ENCODE measurements around the gene ANKRD44.

ANKRD44 gene

DNA sequence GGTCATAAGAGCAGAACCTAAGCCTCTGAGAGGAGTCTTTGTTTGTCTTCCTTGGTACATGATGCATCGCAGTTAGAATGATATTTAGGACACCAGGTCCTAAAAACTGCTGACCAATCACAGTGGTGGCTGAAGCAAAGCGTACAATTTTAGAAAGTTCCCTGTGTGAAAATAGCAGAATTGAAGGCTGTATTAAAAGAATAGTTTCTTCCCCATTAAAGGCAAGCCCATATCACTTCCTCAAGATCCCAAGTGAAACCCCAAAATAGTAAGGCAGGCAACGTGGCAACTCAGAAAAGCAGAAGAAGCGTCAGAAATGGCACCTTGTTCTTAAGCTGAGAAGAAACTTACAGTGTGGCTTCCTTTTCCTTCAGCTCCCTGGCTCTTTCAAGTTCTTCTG, 229.3 kb downstream of the ANKRD44 start:
- no peaks in the 10 kb centered on the region for H3K27me3 Mint-ChIP-seq (ENCODE audit: low read depth)
- no peaks in the 10 kb centered on the region for H3K4me1 Mint-ChIP-seq (ENCODE audit: low read depth)
- no peak overlapping the region for H3K4me3 Mint-ChIP-seq
- peaks cover 9% of the 10 kb centered on the region for H3K9me3 Mint-ChIP-seq
- H3K27ac Mint-ChIP-seq = no peak overlapping the region
- H3K36me3 Mint-ChIP-seq (ENCODE audit: low read depth) = peaks cover 71% of the 10 kb centered on the region

DNA sequence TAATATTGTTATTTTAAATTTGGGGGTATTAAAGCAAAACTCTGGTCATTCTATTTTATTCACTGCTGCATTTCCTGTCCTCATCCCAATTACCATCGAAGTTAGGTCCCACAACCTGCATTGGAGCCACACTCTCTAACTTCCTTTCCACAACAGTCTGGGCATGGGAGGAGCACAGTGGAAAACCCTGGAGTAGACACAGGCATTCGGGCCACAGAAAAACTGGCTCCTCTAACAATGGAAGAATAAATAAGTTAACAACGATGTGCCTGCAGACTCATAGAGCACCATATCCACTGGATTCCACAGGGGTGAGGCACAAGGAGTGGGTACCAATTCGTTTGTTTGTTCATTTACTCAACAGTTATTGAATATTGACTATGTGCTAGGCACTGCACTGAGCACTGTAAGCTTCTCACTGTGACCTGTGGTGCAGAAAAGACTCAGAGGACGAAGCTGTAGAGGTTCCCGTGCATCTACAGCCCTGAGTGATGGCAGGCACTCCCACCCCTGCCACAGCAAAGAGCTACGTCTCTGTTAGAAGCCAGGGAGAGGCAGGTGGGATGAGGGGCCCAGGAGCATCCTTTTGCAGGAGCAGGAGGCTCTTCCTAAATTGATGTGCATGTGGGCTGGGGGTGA, 229.9 kb downstream of the ANKRD44 start:
- Mint-ChIP-seq H3K27me3 (ENCODE audit: low read depth) (no peaks in the 10 kb centered on the region), H3K36me3 (ENCODE audit: low read depth) (peaks cover 74% of the 10 kb centered on the region), H3K4me3 (no peak overlapping the region), H3K4me1 (ENCODE audit: low read depth) (no peaks in the 10 kb centered on the region), H3K9me3 (peaks cover 9% of the 10 kb centered on the region), H3K27ac (no peak overlapping the region)

DNA sequence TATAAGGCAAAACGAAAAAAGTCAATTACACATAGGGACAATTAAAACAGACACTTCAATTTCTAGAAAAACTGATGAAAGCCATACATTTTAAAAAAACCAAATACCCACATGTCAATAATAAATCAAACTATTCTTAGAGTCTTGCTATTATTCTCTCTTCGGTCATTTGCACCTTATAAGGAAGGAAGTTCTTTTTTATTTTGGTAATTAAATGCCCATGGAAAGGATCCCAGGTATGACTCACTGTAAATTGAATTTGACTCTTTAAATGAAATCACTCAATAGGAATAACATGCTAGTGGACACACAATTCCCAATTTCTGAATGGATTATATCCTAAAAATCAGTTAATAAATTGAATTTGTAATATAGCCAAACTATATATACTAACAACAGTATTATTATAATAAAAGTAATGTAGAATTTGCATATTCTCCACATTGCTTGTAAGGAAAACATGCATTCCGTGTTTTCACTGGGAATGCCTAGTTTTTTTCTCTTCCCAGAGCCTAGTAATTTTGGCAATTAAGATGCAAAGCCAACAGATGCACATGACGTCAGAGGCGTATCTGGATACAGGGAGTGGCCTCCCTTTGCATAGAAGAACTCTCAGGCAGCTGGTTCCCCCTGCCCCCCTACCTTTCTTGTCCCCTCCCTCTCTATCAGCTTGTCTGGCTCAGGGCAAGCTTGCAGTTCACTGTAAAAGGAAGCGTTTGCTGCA, 230.6 kb downstream of the ANKRD44 start:
- peaks cover 9% of the 10 kb centered on the region for H3K9me3 Mint-ChIP-seq
- no peaks in the 10 kb centered on the region for H3K27me3 Mint-ChIP-seq (ENCODE audit: low read depth)
- no peak overlapping the region for H3K4me3 Mint-ChIP-seq
- peaks cover 70% of the 10 kb centered on the region for H3K36me3 Mint-ChIP-seq (ENCODE audit: low read depth)
- no peaks in the 10 kb centered on the region for H3K4me1 Mint-ChIP-seq (ENCODE audit: low read depth)
- H3K27ac Mint-ChIP-seq = no peak overlapping the region

DNA sequence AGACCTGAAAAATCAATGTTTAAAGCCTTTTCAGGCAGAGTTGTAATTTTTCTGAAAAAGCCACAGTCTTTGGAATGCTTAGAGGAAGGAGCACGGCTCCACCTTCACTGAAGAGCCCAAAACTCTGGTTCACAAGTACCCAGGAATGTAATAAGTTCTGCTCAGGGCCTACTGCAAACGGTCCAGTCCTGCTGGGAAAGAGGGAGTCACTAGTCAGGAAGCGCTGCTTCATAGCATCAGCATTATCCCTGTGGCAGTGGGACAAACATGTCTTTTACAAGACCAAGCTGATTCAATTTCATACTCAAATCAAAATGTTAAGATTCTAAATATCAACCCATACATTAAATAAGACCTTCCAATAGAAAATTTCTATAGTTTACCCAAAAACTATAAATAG, 231.2 kb downstream of the ANKRD44 start:
- peaks cover 73% of the 10 kb centered on the region for H3K36me3 Mint-ChIP-seq (ENCODE audit: low read depth)
- H3K4me1 Mint-ChIP-seq (ENCODE audit: low read depth) = no peaks in the 10 kb centered on the region
- H3K27ac Mint-ChIP-seq = no peak overlapping the region
- no peaks in the 10 kb centered on the region for H3K27me3 Mint-ChIP-seq (ENCODE audit: low read depth)
- no peak overlapping the region for H3K4me3 Mint-ChIP-seq
- H3K9me3 Mint-ChIP-seq = peaks cover 9% of the 10 kb centered on the region

DNA sequence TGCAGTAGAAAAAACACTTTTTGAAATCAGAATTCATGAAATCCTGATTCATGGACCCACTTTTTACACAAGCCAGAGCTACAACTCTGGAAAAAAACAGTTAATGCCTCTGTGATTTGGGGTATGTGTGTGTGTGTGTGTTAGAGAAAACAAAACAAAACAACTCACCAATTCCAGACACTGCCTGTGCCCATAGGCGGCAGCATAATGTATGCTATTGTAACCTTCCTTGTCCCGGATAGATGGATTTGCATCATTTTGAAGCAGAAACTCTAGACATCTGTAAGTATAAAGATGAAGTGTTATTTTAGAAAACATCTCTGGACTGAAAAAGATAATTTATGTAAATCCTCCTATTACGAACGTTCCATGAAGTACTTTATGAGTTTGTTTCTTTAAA, 232.0 kb downstream of the ANKRD44 start:
- H3K4me1 Mint-ChIP-seq (ENCODE audit: low read depth) = peaks cover 2% of the 10 kb centered on the region
- no peak overlapping the region for H3K4me3 Mint-ChIP-seq
- no peaks in the 10 kb centered on the region for H3K27me3 Mint-ChIP-seq (ENCODE audit: low read depth)
- peaks cover 74% of the 10 kb centered on the region for H3K36me3 Mint-ChIP-seq (ENCODE audit: low read depth)
- peaks cover 9% of the 10 kb centered on the region for H3K9me3 Mint-ChIP-seq
- H3K27ac Mint-ChIP-seq = no peak overlapping the region

DNA sequence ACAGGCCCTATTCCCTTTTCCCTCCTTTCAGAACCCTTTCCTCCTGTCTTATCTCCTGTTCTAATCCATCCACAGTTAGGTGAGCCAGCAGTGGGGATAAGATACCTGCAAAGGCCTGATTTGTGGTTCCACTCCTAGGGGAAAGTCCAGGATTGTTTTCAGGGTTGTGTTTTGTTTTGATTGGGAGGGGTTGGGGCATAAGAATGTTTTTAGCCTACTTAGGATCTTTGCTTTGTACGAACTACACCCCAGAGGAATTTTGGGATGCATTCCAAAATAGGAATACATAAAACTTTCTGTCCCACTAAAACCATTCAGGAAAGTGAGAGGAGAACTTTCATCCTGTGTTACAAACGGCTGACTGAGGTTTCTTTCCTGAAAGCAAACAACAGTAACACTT, 233.2 kb downstream of the ANKRD44 start:
- no peak overlapping the region for H3K27ac Mint-ChIP-seq
- H3K27me3 Mint-ChIP-seq (ENCODE audit: low read depth) = no peaks in the 10 kb centered on the region
- H3K36me3 Mint-ChIP-seq (ENCODE audit: low read depth) = peaks cover 73% of the 10 kb centered on the region
- H3K4me3 Mint-ChIP-seq = no peak overlapping the region
- peaks cover 5% of the 10 kb centered on the region for H3K4me1 Mint-ChIP-seq (ENCODE audit: low read depth)
- H3K9me3 Mint-ChIP-seq = peaks cover 9% of the 10 kb centered on the region

DNA sequence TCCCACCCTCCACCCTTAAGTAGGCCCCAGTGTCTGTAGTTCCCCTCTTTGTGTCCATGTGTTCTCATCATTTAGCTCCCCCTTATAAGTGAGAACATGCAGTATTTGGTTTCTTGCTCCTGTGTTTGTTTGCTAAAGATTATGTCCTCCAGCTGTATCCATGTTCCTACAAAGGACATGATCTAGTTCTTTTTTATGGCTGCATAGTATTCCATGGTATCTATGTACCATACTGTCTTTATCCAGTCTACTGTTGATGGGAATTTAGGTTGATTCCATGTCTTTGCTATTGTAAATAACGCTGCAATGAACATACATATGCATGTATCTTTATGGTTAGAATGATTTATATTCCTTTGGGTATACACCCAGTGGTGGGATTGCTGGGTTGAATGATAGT, 233.9 kb downstream of the ANKRD44 start:
- Mint-ChIP-seq H3K9me3 (peaks cover 9% of the 10 kb centered on the region), H3K36me3 (ENCODE audit: low read depth) (peaks cover 71% of the 10 kb centered on the region), H3K4me1 (ENCODE audit: low read depth) (peaks cover 10% of the 10 kb centered on the region), H3K27me3 (ENCODE audit: low read depth) (no peaks in the 10 kb centered on the region), H3K4me3 (no peak overlapping the region), H3K27ac (peak overlapping the region; percentile 47)

DNA sequence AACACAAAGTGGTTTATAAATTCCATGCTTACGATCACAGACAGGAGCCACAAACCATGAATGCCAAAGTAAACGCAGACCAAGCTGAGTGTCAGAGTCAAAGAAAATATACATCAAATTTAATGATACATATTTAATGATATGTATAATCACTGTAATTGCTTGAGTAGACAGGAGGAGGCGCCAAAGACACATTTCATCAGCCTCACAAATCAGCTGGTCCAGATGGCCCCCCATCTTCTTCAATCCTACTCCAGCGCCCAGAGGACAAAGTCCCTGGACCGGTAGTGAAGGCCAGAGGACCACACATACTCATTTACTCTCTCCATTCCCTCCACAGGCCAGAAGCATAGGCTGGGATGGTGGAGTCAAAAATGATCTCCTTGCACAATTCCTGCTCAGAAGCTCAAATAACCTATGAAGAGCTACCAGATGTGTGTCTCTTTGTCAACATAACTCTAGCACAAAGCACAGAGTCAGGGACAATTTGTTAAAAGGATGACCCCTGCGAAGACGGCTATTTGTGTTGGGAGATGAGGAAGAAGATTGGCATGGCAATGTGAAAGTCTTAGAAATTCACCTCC, 234.7 kb downstream of the ANKRD44 start:
- no peaks in the 10 kb centered on the region for H3K27me3 Mint-ChIP-seq (ENCODE audit: low read depth)
- H3K36me3 Mint-ChIP-seq (ENCODE audit: low read depth) = peaks cover 69% of the 10 kb centered on the region
- peaks cover 9% of the 10 kb centered on the region for H3K9me3 Mint-ChIP-seq
- H3K4me1 Mint-ChIP-seq (ENCODE audit: low read depth) = peaks cover 17% of the 10 kb centered on the region
- no peak overlapping the region for H3K4me3 Mint-ChIP-seq
- H3K27ac Mint-ChIP-seq = no peak overlapping the region

DNA sequence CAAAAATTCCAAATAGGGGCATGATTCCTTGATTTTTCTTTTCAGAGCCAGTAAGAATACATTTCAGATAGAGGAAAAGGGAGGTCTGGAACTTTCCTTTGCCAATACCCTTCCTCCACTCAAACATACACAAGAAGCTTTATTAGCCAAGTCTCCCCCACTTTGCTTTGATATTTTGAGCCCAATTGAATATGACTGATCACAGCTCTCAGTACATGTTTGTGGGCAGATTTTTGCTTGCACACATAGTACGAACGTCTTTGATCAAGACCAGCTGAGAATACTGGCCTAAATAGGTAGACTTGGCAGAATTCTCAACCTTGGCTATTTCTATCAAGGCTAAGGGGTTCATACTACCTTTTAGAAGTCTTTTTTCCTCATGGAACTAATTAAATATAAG, 235.3 kb downstream of the ANKRD44 start:
- Mint-ChIP-seq H3K27me3 (ENCODE audit: low read depth) (no peaks in the 10 kb centered on the region), H3K27ac (no peak overlapping the region), H3K4me1 (ENCODE audit: low read depth) (peaks cover 17% of the 10 kb centered on the region), H3K9me3 (peaks cover 9% of the 10 kb centered on the region), H3K4me3 (no peak overlapping the region), H3K36me3 (ENCODE audit: low read depth) (peaks cover 68% of the 10 kb centered on the region)

DNA sequence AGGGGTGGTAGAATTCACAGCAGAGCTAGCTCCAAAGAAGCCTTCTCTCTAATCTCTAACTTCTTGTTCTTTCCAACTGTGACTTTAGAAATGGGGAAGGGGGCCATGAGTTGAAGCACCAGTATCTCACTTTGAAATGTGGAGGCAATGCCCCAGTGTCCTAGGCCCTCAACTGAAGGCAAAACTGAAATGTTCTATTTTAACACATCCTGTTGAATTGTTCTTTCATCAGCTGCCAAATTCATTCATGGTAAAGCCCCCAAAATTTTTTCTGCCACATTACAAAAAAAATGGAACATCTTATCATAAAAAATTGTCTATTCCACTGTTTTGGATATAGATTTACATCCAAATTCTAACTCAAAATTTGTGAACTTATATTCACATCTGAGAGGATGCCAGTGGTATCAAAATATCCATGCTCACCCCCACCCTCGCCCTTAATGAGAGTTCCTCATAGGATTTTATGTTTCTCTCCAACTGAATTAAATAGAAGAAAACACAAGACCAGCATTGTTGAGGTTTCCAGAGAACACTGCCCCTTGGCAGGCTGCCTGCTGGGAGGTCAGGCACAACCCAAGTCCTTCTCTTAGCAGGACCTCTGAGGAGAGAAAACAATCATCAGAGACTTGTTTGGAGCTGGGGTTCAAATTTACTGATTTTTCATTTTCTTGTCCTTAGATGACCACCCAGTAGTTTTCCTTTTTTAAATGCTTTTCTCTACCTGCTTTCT, 236.7 kb downstream of the ANKRD44 start:
- Mint-ChIP-seq H3K9me3 (peaks cover 13% of the 10 kb centered on the region), H3K36me3 (ENCODE audit: low read depth) (peaks cover 79% of the 10 kb centered on the region), H3K27me3 (ENCODE audit: low read depth) (no peaks in the 10 kb centered on the region), H3K4me1 (ENCODE audit: low read depth) (peaks cover 17% of the 10 kb centered on the region), H3K4me3 (no peak overlapping the region), H3K27ac (peak overlapping the region; percentile 12)

DNA sequence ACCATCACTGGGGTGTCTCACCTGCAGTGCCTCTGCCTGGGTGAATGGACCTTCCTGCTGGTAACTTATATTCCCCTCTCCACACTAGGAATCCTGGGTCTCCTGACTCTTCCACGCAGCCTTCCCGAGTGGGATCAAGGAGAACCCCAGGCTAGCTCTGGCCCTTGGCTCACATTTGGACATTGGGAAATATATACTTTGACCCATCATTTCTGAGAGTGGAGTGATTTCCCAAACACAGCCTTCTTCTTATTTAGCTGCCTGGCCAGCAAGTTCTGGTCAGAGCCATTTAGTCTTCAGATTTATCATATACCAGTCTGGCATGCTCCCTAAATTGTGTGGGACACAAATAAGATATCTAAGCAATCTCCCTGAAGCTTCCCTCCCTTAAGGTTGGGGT, 237.3 kb downstream of the ANKRD44 start:
- no peak overlapping the region for H3K4me3 Mint-ChIP-seq
- H3K27me3 Mint-ChIP-seq (ENCODE audit: low read depth) = no peaks in the 10 kb centered on the region
- peaks cover 80% of the 10 kb centered on the region for H3K36me3 Mint-ChIP-seq (ENCODE audit: low read depth)
- H3K27ac Mint-ChIP-seq = peak overlapping the region; percentile 2
- H3K4me1 Mint-ChIP-seq (ENCODE audit: low read depth) = peaks cover 21% of the 10 kb centered on the region
- H3K9me3 Mint-ChIP-seq = peaks cover 13% of the 10 kb centered on the region

DNA sequence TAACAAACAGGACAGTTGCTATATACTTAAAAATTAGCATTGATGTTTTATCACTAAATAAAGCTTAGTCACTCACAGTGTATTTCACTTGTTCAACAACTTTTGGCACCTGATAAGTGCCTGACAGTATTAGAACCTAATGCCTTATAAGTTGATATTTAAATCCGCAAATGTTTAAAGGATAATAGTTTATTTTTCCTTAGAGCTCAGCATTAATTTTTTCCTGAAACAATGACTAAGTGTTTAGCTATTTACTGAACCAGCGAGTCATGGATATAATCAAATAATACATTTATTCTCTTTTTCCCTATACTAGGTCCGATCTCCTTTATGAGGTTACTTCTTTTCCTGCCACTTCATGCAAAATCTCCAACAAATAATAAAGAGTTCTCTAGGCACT, 238.0 kb downstream of the ANKRD44 start:
- Mint-ChIP-seq H3K27me3 (ENCODE audit: low read depth) (no peaks in the 10 kb centered on the region), H3K9me3 (peaks cover 13% of the 10 kb centered on the region), H3K27ac (no peak overlapping the region), H3K4me1 (ENCODE audit: low read depth) (peaks cover 21% of the 10 kb centered on the region), H3K36me3 (ENCODE audit: low read depth) (peaks cover 74% of the 10 kb centered on the region), H3K4me3 (no peak overlapping the region)

DNA sequence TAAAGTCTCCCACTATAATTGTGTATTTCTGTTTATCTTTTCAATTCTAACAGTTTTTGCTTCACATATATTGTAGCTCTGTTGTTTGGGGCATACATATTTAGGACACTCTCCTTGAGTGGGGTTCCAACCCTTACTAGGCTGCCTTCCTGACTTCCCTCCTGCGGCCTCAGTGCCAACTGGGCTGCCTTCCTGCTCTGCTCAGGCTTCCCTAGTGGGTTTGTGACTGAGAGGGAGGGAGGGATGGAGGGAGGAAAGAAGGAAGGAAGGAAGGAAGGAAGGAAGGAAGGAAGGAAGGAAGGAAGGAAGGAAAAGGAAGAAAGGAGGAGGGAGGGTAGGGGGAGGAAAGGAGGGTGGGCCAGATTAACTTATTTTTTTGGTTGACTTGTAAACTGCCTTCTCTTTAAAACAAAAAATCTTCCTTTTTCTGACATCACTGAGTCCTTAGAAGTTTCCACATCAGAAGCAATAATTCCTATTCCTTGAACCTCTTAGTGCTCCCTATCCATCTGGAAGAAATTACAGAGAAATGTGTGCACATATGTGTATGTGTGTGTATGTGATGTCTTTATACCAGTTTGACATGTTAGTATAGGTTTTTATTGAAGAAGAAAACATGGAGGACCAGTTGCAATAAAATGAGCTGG, 238.7 kb downstream of the ANKRD44 start:
- Mint-ChIP-seq H3K27me3 (ENCODE audit: low read depth) (no peaks in the 10 kb centered on the region), H3K36me3 (ENCODE audit: low read depth) (peaks cover 70% of the 10 kb centered on the region), H3K4me3 (no peak overlapping the region), H3K9me3 (peaks cover 8% of the 10 kb centered on the region), H3K27ac (no peak overlapping the region), H3K4me1 (ENCODE audit: low read depth) (peaks cover 21% of the 10 kb centered on the region)

DNA sequence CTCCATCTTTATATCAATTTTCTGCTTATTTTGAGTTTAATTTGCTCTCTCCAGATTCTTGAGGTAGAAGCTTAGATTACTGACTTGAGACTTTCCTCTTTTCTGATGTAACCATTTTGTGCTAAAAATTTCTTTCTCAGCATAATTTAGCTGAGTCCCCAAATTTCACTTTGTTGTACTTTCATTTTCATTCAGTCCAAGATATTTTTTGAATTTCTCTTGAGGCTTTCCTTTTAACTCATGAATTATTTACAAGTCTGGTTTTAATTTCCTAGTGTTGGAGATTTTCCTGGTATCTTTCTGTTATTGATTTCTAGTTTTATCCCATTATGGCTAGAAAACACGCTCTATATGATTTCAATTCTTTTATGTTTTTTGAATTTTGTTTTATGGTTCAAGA, 239.4 kb downstream of the ANKRD44 start:
- Mint-ChIP-seq H3K9me3 (peaks cover 4% of the 10 kb centered on the region), H3K27me3 (ENCODE audit: low read depth) (no peaks in the 10 kb centered on the region), H3K36me3 (ENCODE audit: low read depth) (peaks cover 68% of the 10 kb centered on the region), H3K4me3 (no peak overlapping the region), H3K27ac (peak overlapping the region; percentile 29), H3K4me1 (ENCODE audit: low read depth) (peaks cover 24% of the 10 kb centered on the region)
